ENCODE data around the gene MAP1S.
"Not testable (repeated sequence)": the region's sequence is repeated elsewhere in the genome, so short reads cannot be mapped to it uniquely, and the experiment has no call there.

Gene MAP1S

DNA sequence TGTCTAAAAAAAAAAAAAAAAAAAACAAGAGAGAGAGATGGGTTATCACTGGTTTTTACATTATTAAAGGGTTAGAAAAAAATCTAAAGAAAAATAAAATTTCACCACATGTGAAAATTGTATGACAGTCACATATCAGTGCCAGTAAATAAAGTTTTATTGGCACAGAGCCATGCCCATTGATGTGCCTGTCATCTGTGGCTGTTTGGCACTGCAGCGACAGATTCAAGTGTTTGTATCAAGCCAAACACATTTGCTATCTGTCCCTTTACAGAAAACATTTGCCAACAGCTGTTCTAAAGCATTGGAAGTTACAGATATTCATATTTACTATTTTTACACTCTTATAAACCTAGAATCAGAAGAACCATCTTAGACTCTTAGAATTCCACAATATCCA is 48.3 kb downstream of the MAP1S start:
- DNase-seq: no peak

DNA sequence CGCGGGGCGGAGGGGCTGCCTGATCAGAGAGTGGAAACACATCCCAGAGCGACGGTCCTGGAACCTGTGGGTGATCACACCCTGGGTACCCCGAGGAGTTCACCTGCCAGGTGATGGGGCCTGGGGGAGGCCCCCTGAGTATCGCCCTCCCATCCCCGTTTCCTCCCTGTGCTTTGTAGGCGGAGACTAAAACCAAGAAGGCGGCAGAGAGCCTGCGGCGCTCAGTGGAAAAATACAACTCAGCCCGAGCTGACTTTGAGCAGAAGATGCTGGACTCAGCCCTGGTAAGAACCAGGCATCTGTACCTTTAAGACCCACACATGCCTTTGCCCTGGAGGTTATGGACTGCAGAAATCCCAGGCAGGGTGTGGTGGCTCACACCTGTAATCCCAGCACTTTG is 51.3 kb downstream of the MAP1S start:
- DNase-seq: no peak

DNA sequence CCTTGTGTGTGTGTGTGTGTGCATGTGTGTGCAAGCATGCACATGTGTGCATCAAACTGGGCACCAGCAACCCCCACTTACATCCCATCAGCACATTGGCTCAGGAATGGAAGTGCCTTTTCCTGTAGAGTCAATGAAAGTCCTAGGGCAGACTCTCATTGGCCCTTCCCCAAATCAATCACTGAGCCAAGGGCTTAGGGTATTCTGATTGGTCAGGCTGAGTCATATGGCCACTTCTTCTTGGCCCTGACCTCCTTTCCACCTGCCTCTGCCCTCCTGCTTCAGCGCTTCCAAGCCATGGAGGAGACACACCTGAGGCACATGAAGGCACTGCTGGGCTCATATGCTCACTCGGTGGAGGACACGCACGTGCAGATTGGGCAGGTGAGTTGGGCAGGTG is 52.9 kb downstream of the MAP1S start:
- no peak for DNase-seq

DNA sequence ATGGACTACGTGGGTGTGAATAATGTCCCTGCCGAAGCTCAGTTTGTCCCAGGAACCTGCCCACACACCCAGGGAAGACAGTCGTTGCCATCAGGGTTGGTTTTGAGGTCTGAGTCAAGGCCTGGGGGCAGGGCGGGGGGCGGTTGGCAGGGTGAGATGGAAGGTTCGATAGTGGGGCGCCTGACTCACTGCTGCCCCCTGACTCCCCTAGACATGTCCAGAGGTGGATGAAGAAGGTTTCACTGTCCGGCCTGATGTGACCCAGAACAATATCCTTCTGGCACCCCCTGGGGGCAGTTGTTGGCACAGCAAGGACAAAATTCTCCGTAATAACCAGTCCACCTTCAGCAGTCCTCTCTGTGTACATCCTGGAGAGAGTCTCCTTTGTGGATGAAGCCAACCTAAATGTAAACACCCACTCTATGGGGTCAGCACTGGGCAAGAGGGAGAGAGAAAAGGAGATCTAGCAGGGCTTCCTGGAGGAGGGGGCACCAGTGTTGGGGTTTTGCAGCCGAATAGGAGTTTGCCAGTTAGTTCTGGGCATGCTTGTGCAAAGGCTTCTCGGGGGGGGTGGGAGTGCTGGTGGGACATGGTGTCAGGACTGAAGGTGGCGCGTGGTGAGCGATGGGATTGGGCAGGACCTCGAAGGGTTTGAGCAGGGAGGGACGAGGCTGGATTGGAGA is 56.1 kb downstream of the MAP1S start:
- DNase-seq: peak; percentile 57 to 58

DNA sequence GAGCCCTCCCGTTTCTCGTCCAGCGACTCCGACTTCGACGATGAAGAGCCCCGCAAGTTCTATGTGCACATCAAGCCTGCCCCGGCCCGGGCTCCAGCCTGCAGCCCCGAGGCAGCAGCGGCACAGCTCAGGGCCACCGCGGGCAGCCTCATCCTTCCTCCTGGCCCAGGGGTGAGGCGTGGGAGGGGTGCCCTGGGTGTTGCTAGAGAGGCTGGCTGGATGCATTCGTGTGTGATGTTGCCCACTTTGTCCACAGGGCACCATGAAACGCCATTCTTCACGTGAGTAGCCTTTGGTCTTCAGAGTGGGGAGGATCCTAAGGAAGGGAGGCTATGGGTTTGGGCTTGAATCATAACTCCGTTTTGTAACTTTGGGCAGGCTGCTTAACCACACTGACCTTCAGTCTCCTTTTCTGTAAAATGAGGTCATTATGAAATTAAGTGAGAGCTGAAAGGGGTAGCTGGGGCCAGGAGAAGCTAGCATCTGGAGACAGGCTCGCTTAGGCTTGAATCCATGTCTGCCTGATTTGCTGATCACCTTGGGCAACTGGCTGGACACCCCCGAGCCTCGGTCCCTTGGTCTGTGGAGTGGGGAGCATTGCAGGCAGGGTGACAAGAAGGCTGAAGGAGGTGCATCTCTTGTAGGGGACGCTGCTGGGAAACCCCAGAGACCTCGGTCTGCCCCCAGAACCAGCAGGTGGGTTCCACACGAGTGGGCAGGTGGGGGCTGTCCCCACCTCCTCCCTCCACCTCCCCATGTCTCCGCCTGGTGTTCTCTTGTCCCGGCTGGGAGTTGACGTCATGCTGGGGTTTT is 56.9 kb downstream of the MAP1S start:
- no peak for DNase-seq

DNA sequence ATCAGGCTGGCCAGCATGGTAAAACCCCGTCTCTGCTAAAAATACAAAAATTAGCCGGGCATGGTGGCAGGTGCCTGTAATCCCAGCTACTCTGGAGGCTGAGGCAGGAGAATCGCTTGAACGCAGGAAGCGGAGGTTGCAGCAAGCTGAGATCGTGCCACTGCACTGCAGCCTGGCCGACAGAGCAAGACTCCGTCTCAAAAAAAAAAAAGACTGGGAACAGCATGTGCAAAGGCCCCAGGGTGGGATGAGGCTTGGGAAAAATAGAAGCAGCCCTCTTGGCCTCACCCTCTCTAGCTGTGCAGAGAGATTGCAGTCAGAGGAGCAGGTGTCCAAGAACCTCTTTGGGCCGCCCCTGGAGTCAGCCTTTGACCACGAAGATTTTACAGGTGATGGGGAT is 58.6 kb downstream of the MAP1S start:
- DNase-seq: not testable (repeated sequence)

DNA sequence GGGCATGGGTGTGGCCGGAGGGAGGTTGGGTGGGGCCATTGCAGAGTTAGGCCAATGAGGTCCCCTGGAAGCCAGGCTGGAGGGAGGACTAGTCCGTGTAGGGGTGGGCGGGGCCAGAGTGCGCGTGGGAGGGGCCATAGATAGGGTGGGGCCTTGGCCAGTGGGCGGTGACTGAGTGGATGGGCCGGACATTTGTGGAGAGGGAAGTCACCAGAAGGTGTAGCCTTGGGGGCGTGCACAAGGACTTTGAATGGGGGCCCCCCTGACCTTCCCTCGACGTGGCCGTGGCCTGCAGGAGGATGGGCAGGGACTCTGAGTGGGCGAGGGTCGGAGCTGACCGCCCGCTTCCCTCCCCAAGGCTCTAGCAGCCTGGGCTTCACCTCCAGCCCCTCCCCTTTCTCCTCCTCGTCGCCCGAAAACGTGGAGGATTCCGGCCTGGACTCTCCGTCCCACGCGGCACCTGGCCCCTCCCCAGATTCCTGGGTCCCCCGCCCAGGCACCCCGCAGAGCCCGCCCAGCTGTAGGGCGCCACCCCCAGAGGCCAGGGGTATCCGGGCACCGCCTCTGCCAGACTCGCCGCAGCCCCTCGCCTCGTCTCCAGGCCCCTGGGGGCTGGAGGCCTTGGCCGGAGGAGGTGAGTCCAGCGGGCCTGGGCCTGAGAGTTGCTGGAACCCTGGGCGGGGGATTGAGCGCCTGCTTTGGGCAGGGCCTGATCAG is 59.1 kb downstream of the MAP1S start:
- DNase-seq: peak; percentile 49 to 69

DNA sequence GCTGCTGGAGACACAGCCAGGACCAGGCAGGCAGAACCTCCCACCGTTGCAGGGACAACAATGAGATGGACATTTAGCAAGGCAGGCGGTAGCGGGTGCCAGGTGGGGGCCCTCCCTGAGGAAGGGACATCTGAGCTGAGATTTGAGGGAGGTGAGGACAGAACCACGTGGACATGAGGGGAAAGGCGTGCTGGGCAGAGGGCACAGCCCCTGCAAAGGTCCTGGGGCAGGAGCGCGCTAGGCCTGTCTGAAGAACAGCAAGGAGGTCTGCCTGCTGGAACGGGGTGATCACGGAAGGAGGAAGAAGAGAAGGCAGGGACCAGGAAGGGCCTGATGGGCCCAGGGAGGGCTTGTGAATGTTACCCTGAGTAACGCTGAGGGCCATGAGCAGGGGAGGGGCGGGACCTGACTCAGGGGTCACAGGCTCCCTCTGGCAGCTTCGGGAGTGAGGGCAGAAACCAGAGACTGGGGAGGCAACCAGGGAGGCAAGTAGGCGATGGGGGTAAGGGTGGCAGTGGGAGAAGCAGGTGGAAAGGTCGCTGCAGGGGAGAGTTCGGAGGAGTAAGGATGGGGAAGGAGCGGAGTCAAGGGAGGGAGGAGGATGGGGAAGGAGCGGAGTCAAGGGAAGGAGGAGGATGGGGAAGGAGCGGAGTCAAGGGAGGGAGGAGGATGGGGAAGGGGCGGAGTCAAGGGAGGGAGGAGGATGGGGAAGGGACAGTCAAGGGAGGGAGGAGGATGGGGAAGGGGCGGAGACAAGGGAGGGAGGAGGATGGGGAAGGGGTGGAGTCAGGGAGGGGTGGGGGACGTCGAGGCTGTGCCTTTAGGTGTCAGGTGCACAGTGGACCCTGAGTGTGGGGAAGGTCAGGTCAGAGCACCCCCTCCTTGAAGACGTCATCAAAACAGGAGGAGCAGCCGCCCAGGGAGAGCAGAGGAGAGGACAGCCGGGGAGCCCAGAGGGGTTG is 60.0 kb downstream of the MAP1S start:
- no peak for DNase-seq

DNA sequence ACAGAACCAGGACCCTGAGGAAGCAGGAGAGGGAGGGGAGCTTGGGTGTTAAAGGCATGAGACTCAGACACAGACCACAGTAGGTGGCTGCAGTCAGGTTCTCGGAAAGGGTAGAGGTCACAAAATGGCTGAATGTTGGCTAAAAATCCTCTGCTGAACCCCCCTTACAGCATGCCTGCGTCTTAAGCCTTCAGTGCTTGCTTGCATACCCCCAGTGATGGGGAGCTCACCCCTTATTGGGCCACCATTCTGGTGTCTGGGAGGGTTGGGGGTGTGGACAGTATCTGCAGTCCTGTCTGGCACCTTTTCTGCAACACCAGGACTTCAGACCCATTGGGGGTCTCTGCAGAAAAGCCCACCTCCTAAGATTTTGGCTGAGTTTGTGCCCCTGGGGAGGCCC is 61.5 kb downstream of the MAP1S start:
- no peak for DNase-seq

DNA sequence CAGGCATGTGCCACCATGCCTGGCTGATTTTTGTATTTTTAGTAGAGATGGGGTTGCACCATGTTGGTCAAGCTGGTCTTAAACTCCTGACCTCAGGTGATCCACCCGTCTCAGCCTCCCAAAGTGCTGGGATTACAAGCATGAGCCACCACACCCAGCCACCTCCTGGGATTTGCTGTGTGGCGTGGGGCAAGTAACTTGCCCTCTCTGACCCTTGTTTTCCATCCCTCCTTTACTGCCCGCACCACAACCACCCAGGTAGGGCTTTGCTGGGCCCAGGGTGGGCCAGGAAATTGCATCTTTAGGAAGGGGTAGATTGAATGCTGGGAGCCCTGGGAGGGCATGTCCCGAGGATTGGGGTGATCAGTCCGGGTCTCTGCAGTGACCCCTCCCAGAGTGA is 64.4 kb downstream of the MAP1S start:
- DNase-seq: not testable (repeated sequence)

All from stimulated activated CD4-positive, alpha-beta T cell treated with anti-CD3 and anti-CD28 coated beads, Interleukin-2, amount 100 ng/mL, for 24 hours (primary cell).